HCT116 (cell line): ENCODE results near the gene OR51F1. TPM values are rescaled to one million over a fixed set of nuclear protein-coding genes. Genes with fewer than 3 reads are reported as not detected.

ENCODE experiments used
- ATAC-seq: fragments of 200-7000 bp; cut with Tn5 transposase; 2 replicates; pipeline ENCODE4 v1.9.1; 2020; ENCODE audit warnings: mild to moderate bottlenecking, moderate library complexity
- BruUV-seq: library from RNA; stranded (reverse); fragments of 400-500 nt; replicated peaks from 2 replicates; lab custom pipeline; 2021; lab: Mats Ljungman, UMichigan
- CTCF ChIA-PET: fragments of 300-600 bp; sonication (Branson Sonifier 250); formaldehyde crosslinking; loops from one replicate; lab custom pipeline; 2021; ENCODE audit warnings: antibody characterized with exemption; lab: Charles Lee
- POLR2A ChIA-PET: fragments of 300-600, 350-600 bp; sonication (Branson Sonifier 250); formaldehyde crosslinking; loops from one replicate; lab custom pipeline; 2021; ENCODE audit warnings: antibody characterized with exemption; lab: Charles Lee
- RAD21 ChIA-PET, 2 experiments: fragments of 300-600 bp; sonication (Branson Sonifier 250); formaldehyde crosslinking; loops; one replicate each; lab custom pipeline; 2023; ENCODE audit warnings: low total read pairs in 2 of 2; ENCODE audit not compliant: uncharacterized antibody in 2 of 2, unreplicated experiment in 2 of 2, low non-redundant PET in 1 of 2; lab: Charles Lee
- DNase-seq: peaks from one replicate; pipeline ENCODE4 v3.0.0-alpha.2; 2010; ENCODE audit warnings: low read depth, low spot score
- H2AFZ ChIP-seq: fragments of 200-600 bp; shearing (Covaris generic), sonication (generic); 2 replicates; pipeline ENCODE4 v1.6.1; 2017; ENCODE audit warnings: low read depth, mixed run types, mixed read lengths, antibody characterized with exemption, low read length; ENCODE audit not compliant: poor library complexity, severe bottlenecking
- H3K27ac ChIP-seq: 2 replicates; pipeline ENCODE4 v1.5.1; 2012; ENCODE audit warnings: low read depth, low read length
- H3K27me3 ChIP-seq: fragments of 200-600 bp; sonication (generic); 2 replicates; pipeline ENCODE4 v1.6.1; 2016; ENCODE audit warnings: mixed run types, low read length, mixed read lengths; ENCODE audit not compliant: insufficient read depth
- H3K36me3 ChIP-seq, 2 experiments: fragments of 200-500 bp in 1 of 2; fragments of 200-600 bp in 1 of 2; sonication (Bioruptor generic) in 1 of 2; sonication (generic) in 1 of 2; 2 replicates each; pipeline versions ENCODE4 v1.5.1 to v1.6.1; 2014 to 2016; ENCODE audit warnings: low read length in 2 of 2, inconsistent platforms in 1 of 2, mixed read lengths in 1 of 2, mixed run types in 1 of 2; ENCODE audit not compliant: insufficient read depth in 2 of 2, control insufficient read depth in 1 of 2
- H3K4me1 ChIP-seq, 2 experiments: fragments of 200-600 bp in 1 of 2; sonication (generic) in 1 of 2; 2 replicates each; pipeline versions ENCODE4 v1.5.1 to v1.6.1; 2012 to 2017; ENCODE audit warnings: low read length in 2 of 2, inconsistent platforms in 1 of 2, mild to moderate bottlenecking in 1 of 2, mixed read lengths in 1 of 2, mixed run types in 1 of 2, moderate library complexity in 1 of 2; ENCODE audit not compliant: insufficient read depth in 2 of 2, control insufficient read depth in 1 of 2
- H3K4me2 ChIP-seq: fragments of 200-600 bp; sonication (generic); 2 replicates; pipeline ENCODE4 v1.6.1; 2017; ENCODE audit warnings: mixed run types, low read length, mixed read lengths
- H3K4me3 ChIP-seq, 2 experiments: fragments of 200-600 bp in 1 of 2; sonication (generic) in 1 of 2; replicated peaks in 1 of 2; 2 replicates each; pipeline ENCODE4 v1.5.1; 2011 to 2016; ENCODE audit warnings: low read length in 2 of 2, control low read depth in 1 of 2, low read depth in 1 of 2, mild to moderate bottlenecking in 1 of 2, mixed read lengths in 1 of 2, mixed run types in 1 of 2
- H3K79me2 ChIP-seq: fragments of 200-600 bp; sonication (generic); 2 replicates; pipeline ENCODE4 v1.6.1; 2017; ENCODE audit warnings: mild to moderate bottlenecking, mixed run types, low read length, moderate library complexity, mixed read lengths; ENCODE audit not compliant: insufficient read depth
- H3K9ac ChIP-seq: fragments of 200-600 bp; sonication (generic); 2 replicates; pipeline ENCODE4 v1.6.1; 2016; ENCODE audit warnings: low read length, mixed read lengths
- H3K9me2 ChIP-seq: fragments of 200-600 bp; sonication (generic), shearing (Covaris generic); 2 replicates; pipeline ENCODE4 v1.6.1; 2017; ENCODE audit warnings: mixed run types, mild to moderate bottlenecking, moderate library complexity; ENCODE audit not compliant: insufficient read depth
- H3K9me3 ChIP-seq, 2 experiments: fragments of 200-500 bp in 1 of 2; fragments of 200-600 bp in 1 of 2; sonication (Bioruptor generic) in 1 of 2; sonication (generic) in 1 of 2; 2 replicates each; pipeline ENCODE4 v1.6.1; 2014 to 2017; ENCODE audit warnings: low read length in 2 of 2, mixed read lengths in 2 of 2, inconsistent platforms in 1 of 2, low read depth in 1 of 2, mild to moderate bottlenecking in 1 of 2, mixed run types in 1 of 2, moderate library complexity in 1 of 2; ENCODE audit not compliant: control insufficient read depth in 1 of 2, insufficient read depth in 1 of 2
- H4K20me1 ChIP-seq: fragments of 200-600 bp; sonication (generic), shearing (Covaris generic); 2 replicates; pipeline ENCODE4 v1.6.1; 2017; ENCODE audit warnings: mixed run types, mild to moderate bottlenecking, moderate library complexity; ENCODE audit not compliant: insufficient read depth
- EGR1 ChIP-seq: IDR thresholded peaks from 2 replicates; pipeline ENCODE4 v1.6.1; 2012; ENCODE audit warnings: low read depth
- JUND ChIP-seq: IDR thresholded peaks from 2 replicates; pipeline ENCODE4 v1.6.1; 2012
- TCF7L2 ChIP-seq: IDR thresholded peaks from 2 replicates; pipeline ENCODE4 v1.7.0; 2011; ENCODE audit warnings: borderline replicate concordance, inconsistent platforms; ENCODE audit not compliant: insufficient read depth, insufficient read length; ENCODE audit errors: extremely low read depth
- ZNF274 ChIP-seq: fragments of 200-500 bp; sonication (Bioruptor generic); IDR thresholded peaks from 2 replicates; pipeline ENCODE4 v1.6.1; 2014; ENCODE audit warnings: mild to moderate bottlenecking, low read depth, low read length, inconsistent platforms
- intact Hi-C: fragments of 100-400 bp; cut with micrococcal nuclease; formaldehyde crosslinking; loops from 2 replicates; pipeline ENCODE4 v1.10.0; 2022
- total RNA-seq: library from RNA; stranded (reverse); gene quantifications from one replicate; pipeline ENCODE4 v1.2.1, GENCODE V29; 2021; ENCODE audit not compliant: unreplicated experiment

The OR51F1 gene
- total RNA-seq, 1 experiment from 2014 or later = not detected

DNA sequence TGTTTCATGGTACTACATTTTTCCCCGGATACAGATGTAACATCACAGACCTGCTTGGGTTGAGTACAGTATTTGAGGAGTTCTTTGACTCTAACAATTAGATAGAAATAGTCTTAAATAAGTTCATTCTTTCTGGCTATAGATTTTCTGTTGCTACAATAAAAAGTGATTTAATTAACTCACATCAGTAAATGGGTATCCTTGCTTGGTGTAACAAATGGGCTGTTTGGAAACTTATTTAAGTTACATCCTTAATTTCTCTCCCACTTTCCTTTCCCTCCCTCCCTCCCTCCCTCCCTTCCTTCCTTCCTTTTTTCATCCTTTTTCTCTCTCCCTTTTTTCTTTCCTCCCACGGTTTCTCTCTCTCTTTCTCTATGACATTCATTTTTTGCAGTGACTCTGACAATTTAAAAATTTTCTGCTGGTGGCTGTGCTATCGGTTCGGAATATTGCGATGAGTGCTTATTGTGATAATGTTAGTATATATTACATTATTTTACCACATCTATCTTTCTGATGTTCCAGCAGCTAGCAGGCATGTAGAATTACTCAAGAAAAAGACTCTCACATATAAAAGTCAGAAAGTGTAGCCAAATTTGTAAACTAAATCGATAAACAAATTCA lies 3.2 kb downstream of the OR51F1 start:
- Histone ChIP-seq H3K4me3 (no peak overlapping the region), H3K4me1 (no peaks in the 10 kb centered on the region), H2AFZ (no peak overlapping the region), H3K9me3 (no peaks in the 10 kb centered on the region), H4K20me1 (no peaks in the 10 kb centered on the region), H3K27ac (no peak overlapping the region), H3K9ac (no peak overlapping the region), H3K36me3 (no peaks in the 10 kb centered on the region), H3K9me2 (no peaks in the 10 kb centered on the region), H3K27me3 (peaks cover 18% of the 10 kb centered on the region), H3K4me2 (no peak overlapping the region), H3K79me2 (no peaks in the 10 kb centered on the region)
- ATAC-seq = no peak
- BruUV-seq = no TSS peak
- intact Hi-C loops = no loop called here
- ChIA-PET CTCF (no interaction called here), POLR2A (no interaction called here), RAD21 (no interaction called here)
- TF ChIP-seq JUND = no peak
- TF ChIP-seq TCF7L2 = no peak
- no peak for TF ChIP-seq EGR1
- no peak for DNase-seq

DNA sequence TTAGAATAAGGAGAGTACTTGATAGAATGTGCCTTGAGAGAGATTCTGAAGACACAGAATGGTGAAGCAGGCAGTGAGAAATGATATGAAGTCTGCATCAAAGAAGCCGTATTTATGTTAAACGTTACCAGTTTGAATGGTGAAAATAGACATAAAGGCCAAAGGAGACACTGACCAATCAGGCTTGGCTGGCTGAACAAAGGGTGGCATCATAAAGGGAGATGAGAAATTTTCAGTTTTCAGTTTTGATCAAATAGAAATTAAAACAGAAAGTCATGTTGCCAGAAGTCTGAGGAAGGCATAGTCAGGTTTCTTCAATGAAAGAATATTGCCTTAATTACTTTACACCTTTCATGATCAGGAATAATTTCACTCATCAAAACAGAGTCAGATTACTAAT lies 6.6 kb downstream of the OR51F1 start:
- CTCF ChIA-PET = no interaction called here
- Histone ChIP-seq H3K9me2 (no peaks in the 10 kb centered on the region), H3K4me2 (no peak overlapping the region), H3K4me3 (no peak overlapping the region), H4K20me1 (peaks cover under 1% of the 10 kb centered on the region; the same call in 1 of the 2 replicates), H3K79me2 (no peaks in the 10 kb centered on the region), H3K4me1 (no peaks in the 10 kb centered on the region), H3K27ac (no peak overlapping the region), H3K9ac (no peak overlapping the region), H3K9me3 (no peaks in the 10 kb centered on the region), H3K36me3 (no peaks in the 10 kb centered on the region), H3K27me3 (peaks cover 20% of the 10 kb centered on the region), H2AFZ (no peak overlapping the region)
- POLR2A ChIA-PET = no interaction called here
- BruUV-seq = no TSS peak
- ATAC-seq (no peak), DNase-seq (no peak)
- intact Hi-C loops = no loop called here
- no peak for TF ChIP-seq ZNF274
- RAD21 ChIA-PET = no interaction called here
